IMR-90 (cell line): ENCODE data around the gene MAGEB3.

ENCODE experiments used
- FOS ChIP-seq: fragments of 150-350 bp; IDR thresholded peaks from 2 replicates; pipeline ENCODE4 v1.6.1; 2016; ENCODE audit warnings: low read depth, low read length
- MXI1 ChIP-seq: IDR thresholded peaks from 2 replicates; pipeline ENCODE4 v1.6.1; 2012; ENCODE audit warnings: low read depth, mild to moderate bottlenecking, low read length, moderate library complexity, borderline replicate concordance
- USF2 ChIP-seq: fragments of 150-350 bp; IDR thresholded peaks from 2 replicates; pipeline ENCODE4 v1.6.1; 2017; ENCODE audit warnings: mild to moderate bottlenecking, antibody characterized with exemption, low read length, low read depth

GRCh38 chrX:30261012-30261411, 30.6 kb downstream of the MAGEB3 start:
- TF ChIP-seq MXI1 (no peak), FOS (no peak), USF2 (no peak)
